ENCODE measurements around the gene PRDM16. TPM values are rescaled to one million over a fixed set of nuclear protein-coding genes. Genes with fewer than 3 reads are reported as not detected.
A peak's percentile ranks its signal among the peaks of the same experiment; 100 is the strongest.

PRDM16 gene
- total and polyA plus RNA-seq, 7 donors, result 0.04 to 1.2 (median 0.31) TPM

DNA sequence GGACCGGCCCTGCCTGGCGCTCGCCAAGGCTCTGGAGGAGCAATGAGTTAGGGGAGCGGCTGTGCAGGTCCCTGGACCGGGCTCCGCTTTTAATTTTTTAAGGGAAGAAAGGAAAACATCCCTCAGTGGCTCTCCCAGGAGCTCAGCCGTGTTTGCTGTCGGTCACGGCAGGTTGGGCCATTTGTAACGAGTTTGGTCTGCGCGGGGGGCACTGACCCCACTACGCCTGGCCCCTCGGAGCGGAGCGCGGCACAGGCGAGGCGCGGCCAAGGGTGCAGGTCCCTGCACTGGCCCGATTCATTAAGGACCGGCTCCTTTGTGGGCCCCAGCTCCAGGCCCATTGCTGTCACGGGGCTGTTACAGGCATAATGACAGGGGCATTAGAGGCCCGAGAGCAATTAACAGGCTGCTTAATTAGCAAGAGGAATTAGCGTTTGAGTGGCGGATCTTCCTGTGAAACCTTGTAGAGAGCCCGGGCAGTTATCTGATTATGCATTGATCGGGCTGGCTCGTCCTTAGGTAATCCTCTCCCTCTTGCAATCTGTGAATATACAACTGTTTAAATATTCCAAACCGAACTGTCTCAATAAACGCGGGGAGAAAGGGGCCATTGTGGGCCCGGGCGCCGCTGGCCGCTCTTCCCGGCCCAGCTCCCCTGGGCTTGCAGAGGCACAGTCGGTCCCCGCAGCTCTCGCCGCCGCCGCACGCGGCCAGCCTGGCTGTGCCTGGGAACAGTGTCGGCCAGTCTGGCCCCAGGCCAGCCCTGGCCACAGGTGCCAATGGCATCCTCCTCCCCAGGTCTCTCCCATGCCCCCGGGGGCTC is 56.8 kb downstream of the PRDM16 start:
- no peaks in the 10 kb centered on the region for H3K36me3 ChIP-seq (ENCODE audit: insufficient read depth in 1 of 2, low read depth in 1 of 2)
- WGBS, 3 donors, result 87 to 89% (median 87%) methylated on average over 47 of the region's 47 CpGs
- no peak for DNase-seq
- ATAC-seq, result no peak
- H3K4me1 ChIP-seq, result peaks cover 17% of the 10 kb centered on the region
- TF ChIP-seq, protein P1, sequence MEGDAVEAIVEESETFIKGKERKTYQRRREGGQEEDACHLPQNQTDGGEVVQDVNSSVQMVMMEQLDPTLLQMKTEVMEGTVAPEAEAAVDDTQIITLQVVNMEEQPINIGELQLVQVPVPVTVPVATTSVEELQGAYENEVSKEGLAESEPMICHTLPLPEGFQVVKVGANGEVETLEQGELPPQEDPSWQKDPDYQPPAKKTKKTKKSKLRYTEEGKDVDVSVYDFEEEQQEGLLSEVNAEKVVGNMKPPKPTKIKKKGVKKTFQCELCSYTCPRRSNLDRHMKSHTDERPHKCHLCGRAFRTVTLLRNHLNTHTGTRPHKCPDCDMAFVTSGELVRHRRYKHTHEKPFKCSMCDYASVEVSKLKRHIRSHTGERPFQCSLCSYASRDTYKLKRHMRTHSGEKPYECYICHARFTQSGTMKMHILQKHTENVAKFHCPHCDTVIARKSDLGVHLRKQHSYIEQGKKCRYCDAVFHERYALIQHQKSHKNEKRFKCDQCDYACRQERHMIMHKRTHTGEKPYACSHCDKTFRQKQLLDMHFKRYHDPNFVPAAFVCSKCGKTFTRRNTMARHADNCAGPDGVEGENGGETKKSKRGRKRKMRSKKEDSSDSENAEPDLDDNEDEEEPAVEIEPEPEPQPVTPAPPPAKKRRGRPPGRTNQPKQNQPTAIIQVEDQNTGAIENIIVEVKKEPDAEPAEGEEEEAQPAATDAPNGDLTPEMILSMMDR (IDR thresholded peaks at IDR 0.05), result no peak
- H3K27ac ChIP-seq, result no peak overlapping the region
- H3K9me3 ChIP-seq, result no peaks in the 10 kb centered on the region
- peaks cover 0 to 4% (median 0%) of the 10 kb centered on the region in 3 donors for H3K27me3 ChIP-seq (ENCODE audit: insufficient read depth in 3 of 3, low read length in 2 of 3)
- no peak overlapping the region for H3K4me3 ChIP-seq
- intact Hi-C loops (cut with DNase I), result loop anchor here in 1 of 2 donors (5.0 kb wide), 1 partner anchor 142 kb away; no protein-coding TSS in a partner anchor

DNA sequence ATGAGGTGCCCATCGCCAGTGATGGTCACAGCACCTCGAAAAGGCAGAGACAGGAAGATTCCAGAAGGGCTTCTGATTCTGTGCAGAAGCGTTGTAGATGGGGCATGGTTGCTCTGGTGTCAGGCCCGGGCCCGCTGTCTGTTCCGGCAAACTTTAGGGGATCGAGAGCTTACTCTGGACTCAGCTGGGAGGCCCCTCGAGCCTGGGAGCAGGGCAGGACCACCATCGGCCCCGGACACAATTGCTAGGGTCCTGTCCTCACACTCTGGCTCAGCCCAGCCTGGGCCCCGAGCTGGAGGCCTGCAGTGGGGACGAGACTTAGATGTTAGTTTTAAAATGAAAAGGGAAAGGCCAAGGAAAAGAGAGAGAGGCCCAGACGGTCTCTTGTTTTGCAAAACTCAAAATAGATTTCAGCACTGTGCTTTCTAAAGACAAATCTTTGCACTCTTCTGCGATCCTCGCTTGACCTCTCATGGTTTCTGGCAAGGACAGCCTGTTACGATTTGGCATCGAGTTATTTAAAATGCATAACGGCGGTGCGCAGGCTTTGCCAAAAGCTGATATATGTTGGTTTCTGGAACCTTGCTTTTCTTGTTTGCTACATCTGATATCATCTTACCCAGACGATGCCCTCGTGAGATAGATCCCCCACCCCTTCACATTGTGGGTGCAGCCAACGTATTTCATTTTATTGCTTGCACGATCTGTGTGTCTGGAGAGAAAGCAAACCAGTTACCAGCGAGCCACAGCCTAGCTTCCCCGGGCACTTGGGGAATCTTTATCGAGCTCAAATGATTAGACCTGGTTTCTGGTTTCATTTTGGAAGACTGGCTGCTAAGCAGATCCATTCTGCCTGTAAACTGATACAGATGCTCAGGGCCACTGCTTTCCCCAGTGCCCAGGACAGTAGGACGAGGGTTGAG is 58.0 kb downstream of the PRDM16 start:
- ATAC-seq (peak in 1 of 4 donors; percentile 8), DNase-seq (no peak)
- H3K27ac ChIP-seq, result peak overlapping the region; percentile 20
- peaks cover 0 to 4% (median 0%) of the 10 kb centered on the region in 3 donors for H3K27me3 ChIP-seq (ENCODE audit: insufficient read depth in 3 of 3, low read length in 2 of 3)
- TF ChIP-seq, protein P1 (IDR thresholded peaks at IDR 0.05), result no peak
- H3K4me3 ChIP-seq, result no peak overlapping the region
- intact Hi-C loops (cut with DNase I), result loop anchor here in 1 of 2 donors (5.0 kb wide), 1 partner anchor 140 kb away; no protein-coding TSS in a partner anchor
- H3K4me1 ChIP-seq, result peaks cover 17% of the 10 kb centered on the region
- H3K9me3 ChIP-seq, result no peaks in the 10 kb centered on the region
- WGBS, 3 donors, result 35 to 48% (median 35%) methylated on average over 28 of the region's 28 CpGs
- no peaks in the 10 kb centered on the region for H3K36me3 ChIP-seq (ENCODE audit: insufficient read depth in 1 of 2, low read depth in 1 of 2)

DNA sequence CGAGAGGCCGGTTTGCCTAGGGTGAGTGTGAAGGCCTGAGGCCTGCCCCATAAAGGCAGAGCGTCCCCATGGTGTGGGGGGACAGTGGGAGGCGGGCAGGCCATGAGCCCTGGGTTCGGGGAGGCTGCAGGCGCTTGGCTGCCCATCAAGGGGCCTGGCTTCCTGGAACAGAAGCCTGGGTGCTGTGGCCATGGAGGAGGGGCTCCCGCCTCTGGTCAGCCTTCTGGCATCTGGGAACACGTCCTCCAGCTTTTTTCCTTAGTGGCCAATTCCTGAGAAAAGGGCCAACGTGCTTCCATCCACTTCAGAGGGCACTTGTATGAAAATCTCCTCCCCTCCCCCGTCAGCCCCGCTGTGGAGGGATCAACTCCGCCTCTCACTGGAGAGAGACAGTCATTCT is 58.7 kb downstream of the PRDM16 start:
- Histone ChIP-seq H3K27ac (peak overlapping the region; percentile 20), H3K4me1 (peaks cover 17% of the 10 kb centered on the region), H3K27me3 (ENCODE audit: insufficient read depth in 3 of 3, low read length in 2 of 3) (peaks cover 0 to 7% (median 0%) of the 10 kb centered on the region in 3 donors), H3K4me3 (no peak overlapping the region), H3K36me3 (ENCODE audit: insufficient read depth in 1 of 2, low read depth in 1 of 2) (no peaks in the 10 kb centered on the region), H3K9me3 (no peaks in the 10 kb centered on the region)
- TF ChIP-seq, protein P1 (IDR thresholded peaks at IDR 0.05), result no peak
- intact Hi-C loops (cut with DNase I), result loop anchor here in 1 of 2 donors (5.0 kb wide), 1 partner anchor 140 kb away; no protein-coding TSS in a partner anchor
- ATAC-seq (no peak), DNase-seq (no peak)
- 63 to 77% (median 73%) methylated on average over 11 to 12 of the region's 12 CpGs for WGBS, 3 donors

DNA sequence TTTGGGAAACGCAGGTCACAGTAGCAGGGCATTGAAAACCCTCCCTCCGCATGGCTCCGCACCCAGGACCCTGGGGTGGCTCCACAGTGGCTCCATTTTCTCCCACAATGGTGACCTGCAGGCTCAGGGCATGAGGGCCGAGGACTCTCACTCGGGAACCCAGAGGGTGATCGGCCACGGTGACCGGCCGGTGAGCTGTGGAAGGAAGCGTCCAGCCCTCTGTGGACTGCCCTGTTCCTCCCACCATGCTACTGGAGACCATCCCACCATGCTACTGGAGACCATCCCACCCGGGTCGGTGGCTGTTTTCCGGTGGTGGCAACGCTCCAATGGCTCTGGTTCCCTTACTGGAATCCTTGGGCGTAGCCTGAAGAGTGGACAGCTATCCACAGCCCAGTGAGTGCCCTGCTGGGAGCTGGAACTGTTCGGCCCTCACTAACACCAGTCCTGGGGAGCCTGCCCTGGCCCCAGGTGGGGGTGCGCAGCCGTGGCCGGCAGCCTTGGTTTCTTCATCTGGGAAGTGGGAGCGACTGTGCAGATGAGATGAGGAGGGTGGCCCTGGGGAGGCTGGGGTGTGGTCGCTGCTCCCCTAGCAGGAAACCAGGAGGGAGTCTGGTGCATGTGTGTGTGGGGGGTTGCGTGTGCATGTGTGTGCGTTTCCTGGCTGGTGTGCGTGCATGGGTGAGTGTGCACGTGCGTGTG is 59.6 kb downstream of the PRDM16 start:
- no peak overlapping the region for H3K27ac ChIP-seq

More for the DNA sequence above, 59.6 kb downstream of the PRDM16 start:
- Histone ChIP-seq H3K27me3 (ENCODE audit: insufficient read depth in 3 of 3, low read length in 2 of 3) (peaks cover 0 to 7% (median 0%) of the 10 kb centered on the region in 3 donors), H3K4me3 (no peak overlapping the region), H3K36me3 (ENCODE audit: insufficient read depth in 1 of 2, low read depth in 1 of 2) (no peaks in the 10 kb centered on the region), H3K4me1 (peaks cover 17% of the 10 kb centered on the region), H3K9me3 (no peaks in the 10 kb centered on the region)
- no peak for DNase-seq
- intact Hi-C loops (cut with DNase I), result loop anchor here in 1 of 2 donors (5.0 kb wide), 1 partner anchor 139 kb away; no protein-coding TSS in a partner anchor
- TF ChIP-seq, protein P1 (IDR thresholded peaks at IDR 0.05), result no peak
- ATAC-seq, result no peak
- 78 to 80% (median 79%) methylated on average over 26 of the region's 26 CpGs for WGBS, 3 donors
